H9 (cell line): ENCODE results near the gene RAET1G. TPM values are rescaled to one million over a fixed set of nuclear protein-coding genes. Genes with fewer than 3 reads are reported as not detected.

Experiments
- DNase-seq: peaks from one replicate; pipeline ENCODE4 v3.0.0-alpha.2; 2017
- H2AFZ ChIP-seq: one replicate; pipeline ENCODE4 v1.6.1; 2013; ENCODE audit warnings: mild to moderate bottlenecking, low read length, control low read depth, moderate library complexity
- H2AK5ac ChIP-seq: 2 replicates; pipeline ENCODE4 v1.6.1; 2013; ENCODE audit warnings: low read length, control low read depth, mixed read lengths; ENCODE audit not compliant: insufficient read length
- H2BK120ac ChIP-seq: one replicate; pipeline ENCODE4 v1.6.1; 2013; ENCODE audit warnings: low read depth, mild to moderate bottlenecking, low read length, control low read depth, inconsistent platforms; ENCODE audit not compliant: poor library complexity, severe bottlenecking
- H2BK12ac ChIP-seq: 2 replicates; pipeline ENCODE4 v1.6.1; 2013; ENCODE audit warnings: low read length, control low read depth, mixed read lengths, low read depth; ENCODE audit not compliant: insufficient read length
- H2BK15ac ChIP-seq: 2 replicates; pipeline ENCODE4 v1.6.1; 2013; ENCODE audit warnings: low read depth, low read length, control low read depth
- H2BK20ac ChIP-seq: one replicate; pipeline ENCODE4 v1.6.1; 2013; ENCODE audit warnings: low read depth, mild to moderate bottlenecking, low read length, control low read depth, inconsistent platforms; ENCODE audit not compliant: poor library complexity, severe bottlenecking
- H2BK5ac ChIP-seq: 2 replicates; pipeline ENCODE4 v1.6.1; 2013; ENCODE audit warnings: low read length, control low read depth, mixed read lengths; ENCODE audit not compliant: insufficient read length
- H3K14ac ChIP-seq: 2 replicates; pipeline ENCODE4 v1.6.1; 2013; ENCODE audit warnings: low read length, control low read depth; ENCODE audit not compliant: insufficient read depth
- H3K18ac ChIP-seq: 2 replicates; pipeline ENCODE4 v1.6.1; 2013; ENCODE audit warnings: low read depth, mild to moderate bottlenecking, mixed read lengths, low read length, control low read depth; ENCODE audit not compliant: insufficient read length
- H3K23ac ChIP-seq: 2 replicates; pipeline ENCODE4 v1.6.1; 2013; ENCODE audit warnings: low read length, control low read depth, mixed read lengths, low read depth; ENCODE audit not compliant: insufficient read length
- H3K23me2 ChIP-seq: 2 replicates; pipeline ENCODE4 v1.6.1; 2013; ENCODE audit warnings: low read depth, mild to moderate bottlenecking, mixed read lengths, low read length, control low read depth; ENCODE audit not compliant: insufficient read length, poor library complexity, severe bottlenecking
- H3K27ac ChIP-seq: 2 replicates; pipeline ENCODE4 v1.5.1; 2013; ENCODE audit warnings: low read length, control low read depth, mixed read lengths, low read depth; ENCODE audit not compliant: insufficient read length
- H3K27me3 ChIP-seq: 2 replicates; pipeline ENCODE4 v1.6.1; 2013; ENCODE audit warnings: low read length, control low read depth, inconsistent platforms; ENCODE audit not compliant: insufficient read depth
- H3K4ac ChIP-seq: 2 replicates; pipeline ENCODE4 v1.6.1; 2013; ENCODE audit warnings: low read depth, mild to moderate bottlenecking, control low read depth, inconsistent platforms, low read length, moderate library complexity
- H3K4me1 ChIP-seq: 2 replicates; pipeline ENCODE4 v1.6.1; 2013; ENCODE audit warnings: low read length, control low read depth, inconsistent platforms; ENCODE audit not compliant: insufficient read depth
- H3K4me2 ChIP-seq: 2 replicates; pipeline ENCODE4 v1.6.1; 2013; ENCODE audit warnings: low read length, control low read depth, mixed read lengths; ENCODE audit not compliant: insufficient read length, insufficient read depth
- H3K56ac ChIP-seq: 2 replicates; pipeline ENCODE4 v1.6.1; 2013; ENCODE audit warnings: low read depth, mild to moderate bottlenecking, mixed read lengths, low read length, control low read depth; ENCODE audit not compliant: insufficient read length
- H3K79me1 ChIP-seq: 2 replicates; pipeline ENCODE4 v1.6.1; 2013; ENCODE audit warnings: low read depth, mild to moderate bottlenecking, moderate library complexity, low read length, control low read depth, inconsistent platforms; ENCODE audit not compliant: insufficient read depth, poor library complexity, severe bottlenecking
- H3K79me2 ChIP-seq: 2 replicates; pipeline ENCODE4 v1.6.1; 2013; ENCODE audit warnings: low read length, control low read depth, inconsistent platforms; ENCODE audit not compliant: insufficient read depth
- H3K9ac ChIP-seq: 2 replicates; pipeline ENCODE4 v1.6.1; 2013; ENCODE audit warnings: low read length, control low read depth, mixed read lengths; ENCODE audit not compliant: insufficient read length; ENCODE audit errors: extremely low read depth
- H3K9me3 ChIP-seq: one replicate; pipeline ENCODE4 v1.6.1; 2013; ENCODE audit warnings: low read depth, low read length, inconsistent platforms; ENCODE audit not compliant: control insufficient read depth
- H3T11ph ChIP-seq: one replicate; pipeline ENCODE4 v1.6.1; 2013; ENCODE audit warnings: mild to moderate bottlenecking, low read length, control low read depth, inconsistent platforms
- H4K20me1 ChIP-seq: one replicate; pipeline ENCODE4 v1.6.1; 2013; ENCODE audit not compliant: control insufficient read depth, insufficient read length, insufficient read depth
- H4K5ac ChIP-seq: 2 replicates; pipeline ENCODE4 v1.6.1; 2013; ENCODE audit warnings: low read depth, mild to moderate bottlenecking, mixed read lengths, low read length, control low read depth; ENCODE audit not compliant: insufficient read length
- H4K8ac ChIP-seq: replicated peaks from 2 replicates; pipeline ENCODE4 v1.6.1; 2013; ENCODE audit warnings: low read length, control low read depth, mixed read lengths, low read depth; ENCODE audit not compliant: insufficient read length
- H4K91ac ChIP-seq: 2 replicates; pipeline ENCODE4 v1.6.1; 2013; ENCODE audit warnings: low read depth, mild to moderate bottlenecking, moderate library complexity, mixed read lengths, low read length, control low read depth; ENCODE audit not compliant: insufficient read length
- H3K27ac Mint-ChIP-seq, 3 experiments: 2 replicates in 2 of 3; 3 replicates in 1 of 3; pipeline ENCODE4 v1.8.0; 2020 to 2021; ENCODE audit warnings: mixed read lengths in 3 of 3, mild to moderate bottlenecking in 1 of 3, moderate library complexity in 1 of 3
- H3K27me3 Mint-ChIP-seq: 2 replicates; pipeline ENCODE4 v1.8.0; 2021; ENCODE audit warnings: low read depth, mild to moderate bottlenecking, moderate library complexity, mixed read lengths
- H3K36me3 Mint-ChIP-seq, 3 experiments: 2 replicates in 2 of 3; 3 replicates in 1 of 3; pipeline ENCODE4 v1.8.0; 2020 to 2021; ENCODE audit warnings: low read depth in 3 of 3, mixed read lengths in 3 of 3; ENCODE audit not compliant: insufficient read depth in 1 of 3
- H3K4me1 Mint-ChIP-seq, 2 experiments: 2 replicates each; pipeline ENCODE4 v1.8.0; 2020; ENCODE audit warnings: mixed read lengths in 2 of 2
- H3K4me3 Mint-ChIP-seq, 2 experiments: 2 replicates in 1 of 2; 3 replicates in 1 of 2; pipeline ENCODE4 v1.8.0; 2020 to 2021; ENCODE audit warnings: mild to moderate bottlenecking in 2 of 2, mixed read lengths in 2 of 2, moderate library complexity in 1 of 2
- H3K9me3 Mint-ChIP-seq, 2 experiments: 2 replicates in 1 of 2; 3 replicates in 1 of 2; pipeline ENCODE4 v1.8.0; 2020; ENCODE audit warnings: mild to moderate bottlenecking in 2 of 2, mixed read lengths in 2 of 2, moderate library complexity in 1 of 2
- CTCF ChIP-seq: fragments of 200-600 bp; sonication (generic); conservative IDR thresholded peaks from 3 replicates; pipeline ENCODE4 v1.8.0; 2021; ENCODE audit warnings: antibody characterized with exemption, mild to moderate bottlenecking
- WGBS: extraction: QIAGEN DNeasy Blood & Tissue Kit; methylation state at CpG from one replicate; pipeline ENCODE4 v1.1.7; 2013; ENCODE audit warnings: missing lambda C conversion rate, low lambda C conversion rate, mixed read lengths; ENCODE audit not compliant: insufficient read length; ENCODE audit errors: extremely low coverage; 5-methylcytosine and 5-hydroxymethylcytosine counted together
- total RNA-seq: library from RNA; stranded (reverse); gene quantifications from 2 replicates; pipeline ENCODE4 v1.2.1, GENCODE V29; 2021

The RAET1G gene
- total RNA-seq, 1 experiment from 2014 or later, result not detected

- Histone ChIP-seq H3K9me3 (no peaks in the 10 kb centered on the region), H3K79me1 (no peaks in the 10 kb centered on the region), H3K4me2 (no peak overlapping the region), H4K20me1 (no peaks in the 10 kb centered on the region), H2BK15ac (no peak overlapping the region), H3K23ac (no peak overlapping the region), H3K4ac (no peak overlapping the region), H4K8ac (no peak overlapping the region), H2BK12ac (no peak overlapping the region), H3K18ac (no peak overlapping the region), H4K5ac (no peak overlapping the region), H2BK5ac (no peak overlapping the region), H4K91ac (no peak overlapping the region), H3K27ac (no peak overlapping the region), H3K23me2 (no peaks in the 10 kb centered on the region), H2BK120ac (no peak overlapping the region), H3K27me3 (peaks cover 40% of the 10 kb centered on the region), H2AK5ac (no peak overlapping the region), H3K14ac (no peak overlapping the region; the same call in 1 of the 2 replicates), H3T11ph (no peak overlapping the region), H2BK20ac (no peak overlapping the region), H3K79me2 (no peaks in the 10 kb centered on the region), H3K56ac (no peak overlapping the region), H3K4me1 (no peaks in the 10 kb centered on the region), H3K9ac (no peak overlapping the region), H2AFZ (no peak overlapping the region)
- no peak for DNase-seq
- peaks cover 0 to 5% of the 10 kb centered on the region in 2 experiments; a peak in 2 of 4 replicates for H3K4me1 Mint-ChIP-seq
- H3K9me3 Mint-ChIP-seq, result peaks cover 0 to 5% of the 10 kb centered on the region in 2 experiments; a peak in 2 of 5 replicates
- no CpG with 5 or more reads among the region's 9 CpGs for WGBS
- H3K36me3 Mint-ChIP-seq, result no peaks in the 10 kb centered on the region
- peaks cover 94% of the 10 kb centered on the region for H3K27me3 Mint-ChIP-seq
- no peak for TF ChIP-seq CTCF
- no peak overlapping the region; a peak in 1 of 7 replicates for H3K27ac Mint-ChIP-seq
- no peak overlapping the region for H3K4me3 Mint-ChIP-seq
Observed at GRCh38 chr6:149951096-149951495, 28.2 kb upstream of the RAET1G start.
